HCT116 (cell line): ENCODE data around the gene TRUB1. TPM values are rescaled to one million over a fixed set of nuclear protein-coding genes. Genes with fewer than 3 reads are reported as not detected.
"Not testable (repeated sequence)": the region's sequence is repeated elsewhere in the genome, so short reads cannot be mapped to it uniquely, and the experiment has no call there.

Experiments
- ATAC-seq: fragments of 200-7000 bp; cut with Tn5 transposase; 2 replicates; pipeline ENCODE4 v1.9.1; 2020; ENCODE audit warnings: mild to moderate bottlenecking, moderate library complexity
- BruUV-seq: library from RNA; stranded (reverse); fragments of 400-500 nt; replicated peaks from 2 replicates; lab custom pipeline; 2021; lab: Mats Ljungman, UMichigan
- CTCF ChIA-PET: fragments of 300-600 bp; sonication (Branson Sonifier 250); formaldehyde crosslinking; loops from one replicate; lab custom pipeline; 2021; ENCODE audit warnings: antibody characterized with exemption; lab: Charles Lee
- POLR2A ChIA-PET: fragments of 300-600, 350-600 bp; sonication (Branson Sonifier 250); formaldehyde crosslinking; loops from one replicate; lab custom pipeline; 2021; ENCODE audit warnings: antibody characterized with exemption; lab: Charles Lee
- RAD21 ChIA-PET, 2 experiments: fragments of 300-600 bp; sonication (Branson Sonifier 250); formaldehyde crosslinking; loops; one replicate each; lab custom pipeline; 2023; ENCODE audit warnings: low total read pairs in 2 of 2; ENCODE audit not compliant: uncharacterized antibody in 2 of 2, unreplicated experiment in 2 of 2, low non-redundant PET in 1 of 2; lab: Charles Lee
- DNase-seq: peaks from one replicate; pipeline ENCODE4 v3.0.0-alpha.2; 2010; ENCODE audit warnings: low read depth, low spot score
- H2AFZ ChIP-seq: fragments of 200-600 bp; shearing (Covaris generic), sonication (generic); 2 replicates; pipeline ENCODE4 v1.6.1; 2017; ENCODE audit warnings: low read depth, mixed run types, mixed read lengths, antibody characterized with exemption, low read length; ENCODE audit not compliant: poor library complexity, severe bottlenecking
- H3K27ac ChIP-seq: 2 replicates; pipeline ENCODE4 v1.5.1; 2012; ENCODE audit warnings: low read depth, low read length
- H3K27me3 ChIP-seq: fragments of 200-600 bp; sonication (generic); 2 replicates; pipeline ENCODE4 v1.6.1; 2016; ENCODE audit warnings: mixed run types, low read length, mixed read lengths; ENCODE audit not compliant: insufficient read depth
- H3K36me3 ChIP-seq, 2 experiments: fragments of 200-500 bp in 1 of 2; fragments of 200-600 bp in 1 of 2; sonication (Bioruptor generic) in 1 of 2; sonication (generic) in 1 of 2; 2 replicates each; pipeline versions ENCODE4 v1.5.1 to v1.6.1; 2014 to 2016; ENCODE audit warnings: low read length in 2 of 2, inconsistent platforms in 1 of 2, mixed read lengths in 1 of 2, mixed run types in 1 of 2; ENCODE audit not compliant: insufficient read depth in 2 of 2, control insufficient read depth in 1 of 2
- H3K4me1 ChIP-seq, 2 experiments: fragments of 200-600 bp in 1 of 2; sonication (generic) in 1 of 2; 2 replicates each; pipeline versions ENCODE4 v1.5.1 to v1.6.1; 2012 to 2017; ENCODE audit warnings: low read length in 2 of 2, inconsistent platforms in 1 of 2, mild to moderate bottlenecking in 1 of 2, mixed read lengths in 1 of 2, mixed run types in 1 of 2, moderate library complexity in 1 of 2; ENCODE audit not compliant: insufficient read depth in 2 of 2, control insufficient read depth in 1 of 2
- H3K4me2 ChIP-seq: fragments of 200-600 bp; sonication (generic); 2 replicates; pipeline ENCODE4 v1.6.1; 2017; ENCODE audit warnings: mixed run types, low read length, mixed read lengths
- H3K4me3 ChIP-seq, 2 experiments: fragments of 200-600 bp in 1 of 2; sonication (generic) in 1 of 2; replicated peaks in 1 of 2; 2 replicates each; pipeline ENCODE4 v1.5.1; 2011 to 2016; ENCODE audit warnings: low read length in 2 of 2, control low read depth in 1 of 2, low read depth in 1 of 2, mild to moderate bottlenecking in 1 of 2, mixed read lengths in 1 of 2, mixed run types in 1 of 2
- H3K79me2 ChIP-seq: fragments of 200-600 bp; sonication (generic); 2 replicates; pipeline ENCODE4 v1.6.1; 2017; ENCODE audit warnings: mild to moderate bottlenecking, mixed run types, low read length, moderate library complexity, mixed read lengths; ENCODE audit not compliant: insufficient read depth
- H3K9ac ChIP-seq: fragments of 200-600 bp; sonication (generic); 2 replicates; pipeline ENCODE4 v1.6.1; 2016; ENCODE audit warnings: low read length, mixed read lengths
- H3K9me2 ChIP-seq: fragments of 200-600 bp; sonication (generic), shearing (Covaris generic); 2 replicates; pipeline ENCODE4 v1.6.1; 2017; ENCODE audit warnings: mixed run types, mild to moderate bottlenecking, moderate library complexity; ENCODE audit not compliant: insufficient read depth
- H3K9me3 ChIP-seq, 2 experiments: fragments of 200-500 bp in 1 of 2; fragments of 200-600 bp in 1 of 2; sonication (Bioruptor generic) in 1 of 2; sonication (generic) in 1 of 2; 2 replicates each; pipeline ENCODE4 v1.6.1; 2014 to 2017; ENCODE audit warnings: low read length in 2 of 2, mixed read lengths in 2 of 2, inconsistent platforms in 1 of 2, low read depth in 1 of 2, mild to moderate bottlenecking in 1 of 2, mixed run types in 1 of 2, moderate library complexity in 1 of 2; ENCODE audit not compliant: control insufficient read depth in 1 of 2, insufficient read depth in 1 of 2
- H4K20me1 ChIP-seq: fragments of 200-600 bp; sonication (generic), shearing (Covaris generic); 2 replicates; pipeline ENCODE4 v1.6.1; 2017; ENCODE audit warnings: mixed run types, mild to moderate bottlenecking, moderate library complexity; ENCODE audit not compliant: insufficient read depth
- ATF3 ChIP-seq: IDR thresholded peaks from 2 replicates; pipeline ENCODE4 v1.6.1; 2012
- ELF1 ChIP-seq: IDR thresholded peaks from 2 replicates; pipeline ENCODE4 v1.6.1; 2012; ENCODE audit warnings: low read depth, borderline replicate concordance
- EZH2 ChIP-seq: fragments of 200-600 bp; sonication (generic); IDR thresholded peaks from 2 replicates; pipeline ENCODE4 v1.6.1; 2017; ENCODE audit warnings: antibody characterized with exemption, mixed run types
- EZH2phosphoT487 ChIP-seq: fragments of 200-600 bp; IDR thresholded peaks from 2 replicates; pipeline ENCODE4 v1.6.1; 2018; ENCODE audit warnings: antibody characterized with exemption, borderline replicate concordance
- JUND ChIP-seq: IDR thresholded peaks from 2 replicates; pipeline ENCODE4 v1.6.1; 2012
- POLR2A ChIP-seq: IDR thresholded peaks from 2 replicates; pipeline ENCODE4 v1.7.0; 2011; ENCODE audit warnings: borderline replicate concordance; ENCODE audit not compliant: insufficient read depth, insufficient read length; ENCODE audit errors: extremely low read depth
- POLR2AphosphoS5 ChIP-seq: IDR thresholded peaks from 2 replicates; pipeline ENCODE4 v1.6.1; 2011; ENCODE audit warnings: mild to moderate bottlenecking, low read depth, low read length, moderate library complexity
- RAD21 ChIP-seq: IDR thresholded peaks from 2 replicates; pipeline ENCODE4 v1.6.1; 2012; ENCODE audit warnings: low read depth, mild to moderate bottlenecking
- SIN3A ChIP-seq: IDR thresholded peaks from 2 replicates; pipeline ENCODE4 v1.6.1; 2012; ENCODE audit warnings: low read depth
- SP1 ChIP-seq: IDR thresholded peaks from 2 replicates; pipeline ENCODE4 v1.6.1; 2012; ENCODE audit warnings: low read depth
- SRF ChIP-seq: IDR thresholded peaks from 2 replicates; pipeline ENCODE4 v1.6.1; 2012; ENCODE audit warnings: low read depth
- ZFX ChIP-seq: fragments of 450-650 bp; IDR thresholded peaks from 2 replicates; pipeline ENCODE4 v1.6.1; 2017
- intact Hi-C: fragments of 100-400 bp; cut with micrococcal nuclease; formaldehyde crosslinking; loops from 2 replicates; pipeline ENCODE4 v1.10.0; 2022
- total RNA-seq: library from RNA; stranded (reverse); gene quantifications from one replicate; pipeline ENCODE4 v1.2.1, GENCODE V29; 2021; ENCODE audit not compliant: unreplicated experiment
- TF ChIP-seq, protein P1 (sequence below): IDR thresholded peaks from 2 replicates; pipeline ENCODE4 v1.6.1; 2011; ENCODE audit warnings: mild to moderate bottlenecking, low read length, moderate library complexity; ENCODE audit not compliant: insufficient replicate concordance; ENCODE audit errors: extremely low read depth
- TF ChIP-seq, protein P2 (sequence below), 3 experiments: fragments of 200-600 bp in 1 of 3; sonication (generic) in 1 of 3; IDR thresholded peaks in 2 of 3; conservative IDR thresholded peaks in 1 of 3; 2 replicates each; pipeline ENCODE4 v1.5.1; 2012 to 2017; ENCODE audit warnings: low read depth in 2 of 3, low read length in 2 of 3, antibody characterized with exemption in 1 of 3, borderline replicate concordance in 1 of 3, control low read depth in 1 of 3, mild to moderate bottlenecking in 1 of 3, mixed read lengths in 1 of 3, mixed run types in 1 of 3, moderate library complexity in 1 of 3; ENCODE audit not compliant: insufficient read depth in 1 of 3
- TF ChIP-seq, protein P3 (sequence below): IDR thresholded peaks from 2 replicates; pipeline ENCODE4 v1.6.1; 2012; ENCODE audit warnings: low read depth

The TRUB1 gene
- total RNA-seq, 1 experiment from 2014 or later = 44.1 TPM

DNA sequence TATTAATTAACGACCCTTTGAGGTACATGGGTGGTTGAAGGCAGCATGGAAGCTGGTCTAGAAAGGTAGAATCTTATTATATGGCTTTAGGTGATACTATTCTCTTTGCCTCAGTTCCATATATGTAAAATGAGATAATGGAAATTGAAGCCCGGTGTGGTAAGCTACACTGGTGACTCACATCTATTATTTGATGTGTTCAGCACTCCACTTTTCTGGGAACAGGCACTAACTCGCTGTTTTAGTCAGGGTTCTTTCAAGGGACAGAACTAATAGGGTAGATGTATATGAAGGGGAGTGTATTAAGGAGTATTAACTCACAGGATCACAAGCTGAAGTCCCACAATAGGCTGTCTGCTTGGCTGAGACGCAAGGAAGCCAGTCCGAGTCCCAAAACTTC, 4.4 kb upstream of the TRUB1 start:
- intact Hi-C loops = no loop called here
- no peaks in the 10 kb centered on the region for H3K4me1 ChIP-seq
- H3K4me3 ChIP-seq = no peak overlapping the region
- H3K4me2 ChIP-seq = no peak overlapping the region
- TF ChIP-seq POLR2AphosphoS5 (no peak), SIN3A (no peak), SP1 (no peak), ZFX (no peak), EZH2 (no peak), POLR2A (no peak), EZH2phosphoT487 (no peak), JUND (no peak), SRF (no peak), ATF3 (no peak), ELF1 (no peak), RAD21 (no peak)
- TF ChIP-seq, protein P1, sequence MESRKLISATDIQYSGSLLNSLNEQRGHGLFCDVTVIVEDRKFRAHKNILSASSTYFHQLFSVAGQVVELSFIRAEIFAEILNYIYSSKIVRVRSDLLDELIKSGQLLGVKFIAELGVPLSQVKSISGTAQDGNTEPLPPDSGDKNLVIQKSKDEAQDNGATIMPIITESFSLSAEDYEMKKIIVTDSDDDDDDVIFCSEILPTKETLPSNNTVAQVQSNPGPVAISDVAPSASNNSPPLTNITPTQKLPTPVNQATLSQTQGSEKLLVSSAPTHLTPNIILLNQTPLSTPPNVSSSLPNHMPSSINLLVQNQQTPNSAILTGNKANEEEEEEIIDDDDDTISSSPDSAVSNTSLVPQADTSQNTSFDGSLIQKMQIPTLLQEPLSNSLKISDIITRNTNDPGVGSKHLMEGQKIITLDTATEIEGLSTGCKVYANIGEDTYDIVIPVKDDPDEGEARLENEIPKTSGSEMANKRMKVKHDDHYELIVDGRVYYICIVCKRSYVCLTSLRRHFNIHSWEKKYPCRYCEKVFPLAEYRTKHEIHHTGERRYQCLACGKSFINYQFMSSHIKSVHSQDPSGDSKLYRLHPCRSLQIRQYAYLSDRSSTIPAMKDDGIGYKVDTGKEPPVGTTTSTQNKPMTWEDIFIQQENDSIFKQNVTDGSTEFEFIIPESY = no peak
- TF ChIP-seq, protein P2, sequence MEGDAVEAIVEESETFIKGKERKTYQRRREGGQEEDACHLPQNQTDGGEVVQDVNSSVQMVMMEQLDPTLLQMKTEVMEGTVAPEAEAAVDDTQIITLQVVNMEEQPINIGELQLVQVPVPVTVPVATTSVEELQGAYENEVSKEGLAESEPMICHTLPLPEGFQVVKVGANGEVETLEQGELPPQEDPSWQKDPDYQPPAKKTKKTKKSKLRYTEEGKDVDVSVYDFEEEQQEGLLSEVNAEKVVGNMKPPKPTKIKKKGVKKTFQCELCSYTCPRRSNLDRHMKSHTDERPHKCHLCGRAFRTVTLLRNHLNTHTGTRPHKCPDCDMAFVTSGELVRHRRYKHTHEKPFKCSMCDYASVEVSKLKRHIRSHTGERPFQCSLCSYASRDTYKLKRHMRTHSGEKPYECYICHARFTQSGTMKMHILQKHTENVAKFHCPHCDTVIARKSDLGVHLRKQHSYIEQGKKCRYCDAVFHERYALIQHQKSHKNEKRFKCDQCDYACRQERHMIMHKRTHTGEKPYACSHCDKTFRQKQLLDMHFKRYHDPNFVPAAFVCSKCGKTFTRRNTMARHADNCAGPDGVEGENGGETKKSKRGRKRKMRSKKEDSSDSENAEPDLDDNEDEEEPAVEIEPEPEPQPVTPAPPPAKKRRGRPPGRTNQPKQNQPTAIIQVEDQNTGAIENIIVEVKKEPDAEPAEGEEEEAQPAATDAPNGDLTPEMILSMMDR (IDR thresholded peaks at IDR 0.05 in 2 of 3, conservative IDR thresholded peaks at IDR 0.05 in 1 of 3; ENCODE audit: borderline replicate concordance in 1 of 3, insufficient read depth in 1 of 3, low read depth in 2 of 3, low read length in 2 of 3) = no peak
- TF ChIP-seq, protein P3, sequence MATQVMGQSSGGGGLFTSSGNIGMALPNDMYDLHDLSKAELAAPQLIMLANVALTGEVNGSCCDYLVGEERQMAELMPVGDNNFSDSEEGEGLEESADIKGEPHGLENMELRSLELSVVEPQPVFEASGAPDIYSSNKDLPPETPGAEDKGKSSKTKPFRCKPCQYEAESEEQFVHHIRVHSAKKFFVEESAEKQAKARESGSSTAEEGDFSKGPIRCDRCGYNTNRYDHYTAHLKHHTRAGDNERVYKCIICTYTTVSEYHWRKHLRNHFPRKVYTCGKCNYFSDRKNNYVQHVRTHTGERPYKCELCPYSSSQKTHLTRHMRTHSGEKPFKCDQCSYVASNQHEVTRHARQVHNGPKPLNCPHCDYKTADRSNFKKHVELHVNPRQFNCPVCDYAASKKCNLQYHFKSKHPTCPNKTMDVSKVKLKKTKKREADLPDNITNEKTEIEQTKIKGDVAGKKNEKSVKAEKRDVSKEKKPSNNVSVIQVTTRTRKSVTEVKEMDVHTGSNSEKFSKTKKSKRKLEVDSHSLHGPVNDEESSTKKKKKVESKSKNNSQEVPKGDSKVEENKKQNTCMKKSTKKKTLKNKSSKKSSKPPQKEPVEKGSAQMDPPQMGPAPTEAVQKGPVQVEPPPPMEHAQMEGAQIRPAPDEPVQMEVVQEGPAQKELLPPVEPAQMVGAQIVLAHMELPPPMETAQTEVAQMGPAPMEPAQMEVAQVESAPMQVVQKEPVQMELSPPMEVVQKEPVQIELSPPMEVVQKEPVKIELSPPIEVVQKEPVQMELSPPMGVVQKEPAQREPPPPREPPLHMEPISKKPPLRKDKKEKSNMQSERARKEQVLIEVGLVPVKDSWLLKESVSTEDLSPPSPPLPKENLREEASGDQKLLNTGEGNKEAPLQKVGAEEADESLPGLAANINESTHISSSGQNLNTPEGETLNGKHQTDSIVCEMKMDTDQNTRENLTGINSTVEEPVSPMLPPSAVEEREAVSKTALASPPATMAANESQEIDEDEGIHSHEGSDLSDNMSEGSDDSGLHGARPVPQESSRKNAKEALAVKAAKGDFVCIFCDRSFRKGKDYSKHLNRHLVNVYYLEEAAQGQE = no peak
- ATAC-seq (no peak), DNase-seq (no peak)
- H2AFZ ChIP-seq = no peak overlapping the region
- H3K36me3 ChIP-seq = no peaks in the 10 kb centered on the region; a peak in 1 of 4 replicates
- ChIA-PET POLR2A (no interaction called here), RAD21 (no interaction called here), CTCF (no interaction called here)
- BruUV-seq = no TSS peak
- H4K20me1 ChIP-seq = no peaks in the 10 kb centered on the region
- H3K9me3 ChIP-seq = peaks cover 0 to 5% of the 10 kb centered on the region in 2 experiments; a peak in 2 of 4 replicates
- H3K79me2 ChIP-seq = peaks cover 6% of the 10 kb centered on the region
- H3K9me2 ChIP-seq = no peaks in the 10 kb centered on the region
- no peak overlapping the region for H3K27ac ChIP-seq
- no peaks in the 10 kb centered on the region for H3K27me3 ChIP-seq
- H3K9ac ChIP-seq = no peak overlapping the region

DNA sequence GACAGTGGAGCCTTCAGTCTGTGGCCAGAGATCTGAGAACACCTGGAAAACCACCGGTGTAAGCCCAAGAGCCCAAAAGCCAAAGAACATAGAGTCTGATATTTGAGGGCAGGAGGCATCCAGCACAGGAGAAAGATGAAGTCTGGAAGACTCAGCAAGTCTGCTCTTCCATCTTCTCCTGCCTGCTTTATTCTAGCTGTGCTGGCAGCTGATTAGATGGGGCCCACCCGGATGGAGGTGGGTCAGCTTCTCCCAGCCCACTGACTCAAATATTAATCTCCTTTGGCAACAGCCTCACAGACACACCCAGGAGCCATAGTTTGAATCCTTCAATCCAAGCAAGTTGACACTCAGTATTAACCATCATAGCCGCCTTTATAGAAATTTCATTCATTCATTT, 4.0 kb upstream of the TRUB1 start:
- H3K9me3 ChIP-seq, H3K4me1 ChIP-seq, H3K27ac ChIP-seq, H3K9me2 ChIP-seq, intact Hi-C loops, CTCF ChIA-PET, POLR2A ChIA-PET, H3K9ac ChIP-seq, H4K20me1 ChIP-seq, H2AFZ ChIP-seq, H3K79me2 ChIP-seq, BruUV-seq, ATAC-seq, RAD21 ChIA-PET, DNase-seq, H3K36me3 ChIP-seq, H3K4me2 ChIP-seq, H3K27me3 ChIP-seq, H3K4me3 ChIP-seq: not testable (repeated sequence)
